GM18867 (cell line): Measurements from ENCODE around the gene CDIP1.

ENCODE experiments used
- ATAC-seq: cut with Tn5 transposase; IDR thresholded peaks from one replicate; pipeline ENCODE4 v1.9.1; 2021; ENCODE audit warnings: mild to moderate bottlenecking, moderate library complexity; ENCODE audit not compliant: unreplicated experiment

The CDIP1 gene

GRCh38 chr16:4539716-4540284 lies 1.2 kb upstream of the CDIP1 start:
- ATAC-seq: no peak

- ATAC-seq: no peak
Observed at GRCh38 chr16:4537376-4538343, 913 bp downstream of the CDIP1 start.

GRCh38 chr16:4536391-4537106 lies 2.0 kb downstream of the CDIP1 start:
- ATAC-seq: no peak

DNA sequence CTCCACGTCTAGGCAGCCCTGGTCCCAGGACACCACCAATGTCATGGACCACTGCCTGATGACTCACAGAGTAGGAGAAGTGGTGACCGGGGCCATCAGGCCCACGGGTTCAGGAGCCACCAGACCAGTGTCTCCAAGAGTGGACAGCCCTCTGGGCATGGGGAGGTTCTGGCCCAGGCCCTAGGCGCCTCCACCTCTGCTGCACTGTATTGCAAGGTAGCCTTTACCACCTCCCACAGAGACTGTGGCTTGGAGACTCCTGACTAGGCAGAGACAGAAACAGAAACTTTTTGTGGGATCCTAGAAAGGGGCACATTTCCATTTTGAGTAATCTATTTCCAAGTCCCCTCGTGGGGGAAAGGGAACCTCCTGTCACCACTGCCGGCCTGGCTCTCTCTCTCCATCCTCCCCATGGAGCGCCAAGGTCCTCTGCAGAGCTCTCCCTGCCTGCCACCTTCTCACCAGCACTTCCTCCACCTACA lies 2.9 kb downstream of the CDIP1 start:
- ATAC-seq: no peak

- no peak for ATAC-seq
Observed at GRCh38 chr16:4534151-4534790, 4.3 kb downstream of the CDIP1 start.

DNA sequence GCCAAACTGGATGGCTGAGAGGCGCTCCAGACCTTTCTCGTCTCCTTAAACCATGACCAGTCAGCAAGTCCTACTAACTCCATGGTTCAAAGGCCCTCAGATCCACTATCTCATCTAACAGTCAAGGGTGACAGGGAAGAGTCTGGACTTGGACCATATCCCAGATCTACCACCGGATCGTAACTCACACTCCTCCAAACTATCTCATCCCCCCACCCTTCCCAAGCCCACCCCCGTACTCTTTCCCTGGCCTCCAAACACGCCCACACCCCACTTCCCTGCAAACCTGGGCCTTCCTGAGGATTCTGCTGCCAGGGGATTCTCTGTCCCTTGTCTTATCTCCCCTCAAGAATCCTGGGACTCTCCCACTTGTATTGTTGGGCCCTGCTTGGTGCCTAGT lies 5.1 kb downstream of the CDIP1 start:
- no peak for ATAC-seq

DNA sequence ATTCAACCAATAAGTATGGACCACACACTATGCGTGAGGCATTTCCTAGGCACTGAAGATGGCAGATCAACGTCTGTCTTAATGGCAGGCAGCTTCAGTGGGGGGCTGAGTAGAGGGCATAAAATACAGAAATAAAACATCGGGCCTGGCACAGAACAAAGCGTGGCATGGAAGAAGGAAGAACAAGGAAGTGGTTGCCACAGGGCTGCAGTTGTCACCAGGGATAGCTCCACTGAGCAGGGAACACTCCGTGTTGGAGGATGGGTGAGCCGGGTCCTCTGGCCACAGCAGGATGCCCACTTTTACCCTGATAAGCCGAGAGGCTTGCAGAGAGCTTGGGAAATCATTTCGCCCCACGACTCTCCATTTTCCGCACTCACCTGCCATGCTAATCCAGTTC lies 6.3 kb downstream of the CDIP1 start:
- ATAC-seq: no peak

GRCh38 chr16:4531811-4532210 lies 6.8 kb downstream of the CDIP1 start:
- no peak for ATAC-seq

DNA sequence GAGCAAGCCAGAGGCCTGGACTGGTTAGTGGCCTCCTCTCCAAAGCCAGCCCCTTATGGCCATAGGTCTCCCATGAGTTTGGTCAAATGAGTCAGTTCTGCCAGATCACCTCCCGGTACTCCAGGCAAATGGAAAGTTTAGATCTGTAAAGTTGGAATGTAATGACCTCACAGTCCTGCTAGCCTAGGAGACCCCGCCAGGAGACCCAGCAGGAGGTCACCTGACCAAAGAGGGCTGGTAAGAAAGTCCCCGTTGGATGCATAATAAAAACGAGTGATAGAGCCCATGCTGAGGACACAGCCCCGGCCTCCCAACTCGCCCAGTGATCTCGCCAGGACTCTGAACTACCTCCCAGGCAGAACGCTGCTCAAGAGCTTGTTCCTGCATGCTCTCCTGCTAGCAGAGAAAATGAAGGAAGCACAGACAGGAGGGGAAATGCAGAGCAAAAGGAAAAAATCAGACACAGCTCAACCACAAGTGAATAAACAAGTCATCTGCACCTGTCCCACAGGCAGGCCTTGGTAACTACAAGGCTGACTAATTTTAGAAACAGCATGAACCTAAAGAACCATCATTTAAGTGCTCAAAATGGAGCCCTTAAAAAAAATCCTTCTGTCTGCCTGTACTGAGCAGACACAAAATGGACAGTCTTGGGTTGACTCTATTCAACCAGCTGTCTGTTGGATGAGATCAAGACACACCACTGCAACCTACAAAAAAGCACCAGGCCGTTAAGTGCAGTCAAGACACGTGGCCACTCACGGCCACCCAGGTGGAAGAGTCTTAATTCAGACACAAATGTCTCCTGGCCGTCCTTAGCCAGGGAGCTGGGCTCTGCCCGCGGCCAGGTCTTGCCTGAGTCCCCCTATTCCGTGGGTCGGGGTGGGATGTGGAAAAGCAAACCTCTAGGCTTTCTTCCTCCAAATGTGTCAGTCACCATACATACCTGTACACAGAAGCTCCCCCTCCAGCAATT lies 9.2 kb downstream of the CDIP1 start:
- ATAC-seq: no peak

DNA sequence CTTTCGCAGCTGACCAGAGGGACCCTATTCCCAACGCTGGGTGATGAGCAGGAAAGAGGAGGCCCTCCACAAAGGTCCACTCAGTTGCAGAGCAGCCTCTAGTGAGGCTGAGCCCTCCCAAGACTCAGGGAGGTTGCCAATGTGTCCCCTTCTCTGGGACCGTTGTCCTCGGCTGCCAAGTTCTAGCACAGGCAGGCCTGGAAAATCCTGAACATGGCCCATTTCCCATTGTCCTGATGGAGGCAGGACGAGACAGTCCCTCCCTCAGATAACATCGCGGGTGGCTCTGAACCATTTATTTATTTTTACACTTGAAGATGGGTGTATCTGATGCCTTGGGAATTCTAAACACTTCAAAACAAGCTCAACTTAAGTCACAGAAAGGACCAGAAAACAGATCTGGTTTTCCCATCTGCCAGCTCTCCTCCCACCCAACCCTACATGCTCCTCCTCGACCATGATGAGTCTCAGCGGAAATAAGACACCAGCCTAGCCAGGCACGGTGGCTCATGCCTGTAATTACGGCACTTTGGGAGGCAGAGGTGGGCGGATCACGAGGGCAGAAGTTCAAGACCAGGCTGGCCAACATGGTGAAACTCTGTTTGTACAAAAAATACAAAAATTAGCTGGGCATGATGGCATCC lies 12.8 kb downstream of the CDIP1 start:
- ATAC-seq: no peak

DNA sequence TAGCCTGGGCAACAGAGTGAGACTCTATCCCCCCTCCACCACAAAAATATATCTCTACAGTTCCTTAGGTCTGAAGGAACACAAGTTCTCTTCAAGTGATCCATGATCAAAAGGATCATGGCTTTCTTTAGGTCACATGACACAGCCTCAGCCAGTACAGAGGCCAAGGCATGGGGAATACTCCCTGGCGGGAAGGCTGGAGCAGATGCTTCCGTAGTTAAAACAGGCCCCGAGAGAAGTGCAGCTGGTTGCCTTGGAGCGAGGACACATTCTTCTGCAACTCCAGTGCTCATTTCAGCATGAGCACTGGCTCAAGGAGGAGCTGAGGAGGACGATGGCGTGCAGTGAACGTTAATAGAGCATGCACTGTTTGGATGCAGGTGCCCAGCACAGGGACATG lies 13.5 kb downstream of the CDIP1 start:
- no peak for ATAC-seq

DNA sequence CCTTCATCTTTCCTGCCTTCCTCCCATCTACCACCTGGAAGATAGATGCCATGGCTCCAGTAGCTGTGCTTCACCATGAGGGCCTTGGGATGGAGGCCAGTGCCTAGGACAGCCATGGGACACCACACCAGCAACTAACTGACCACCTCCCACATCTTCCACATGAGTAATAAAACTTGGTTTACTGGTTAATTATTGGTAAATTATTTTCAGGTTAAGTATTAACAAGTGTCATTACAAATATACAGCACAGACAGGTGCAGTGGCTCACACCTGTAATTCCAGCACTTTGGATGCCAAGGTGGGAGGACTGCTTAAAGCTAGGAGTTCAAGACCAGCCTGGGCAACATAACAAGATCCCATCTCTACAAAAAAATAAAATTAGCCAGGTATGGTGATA lies 14.0 kb downstream of the CDIP1 start:
- no peak for ATAC-seq

GRCh38 chr16:4523686-4524085 lies 14.9 kb downstream of the CDIP1 start:
- ATAC-seq: no peak

DNA sequence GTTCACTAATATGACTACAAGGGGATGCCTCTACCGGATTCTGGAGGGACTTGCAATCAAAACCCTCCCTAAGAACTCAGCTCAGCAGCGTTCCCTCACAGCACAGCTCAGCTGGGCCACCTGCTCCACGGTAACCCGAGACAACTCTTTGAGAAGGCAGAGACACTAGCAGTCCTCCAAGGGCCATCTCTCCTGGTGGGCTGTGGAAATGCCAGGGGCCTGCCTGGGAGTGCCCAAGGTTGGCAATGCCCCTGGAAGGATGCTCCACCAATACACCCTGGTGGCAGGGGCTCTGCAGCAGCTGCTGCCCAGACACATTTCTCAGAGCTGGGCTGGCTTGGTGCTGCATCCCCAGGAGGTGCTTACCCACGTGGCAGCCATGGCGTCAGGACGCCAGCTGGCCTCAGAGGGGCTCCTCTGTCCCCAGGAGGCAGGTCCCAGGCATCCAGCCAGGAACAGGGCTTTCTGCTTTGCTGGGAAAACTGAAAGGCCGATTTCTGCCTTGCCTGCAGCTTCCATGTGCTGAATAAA lies 16.5 kb downstream of the CDIP1 start:
- ATAC-seq: no peak

DNA sequence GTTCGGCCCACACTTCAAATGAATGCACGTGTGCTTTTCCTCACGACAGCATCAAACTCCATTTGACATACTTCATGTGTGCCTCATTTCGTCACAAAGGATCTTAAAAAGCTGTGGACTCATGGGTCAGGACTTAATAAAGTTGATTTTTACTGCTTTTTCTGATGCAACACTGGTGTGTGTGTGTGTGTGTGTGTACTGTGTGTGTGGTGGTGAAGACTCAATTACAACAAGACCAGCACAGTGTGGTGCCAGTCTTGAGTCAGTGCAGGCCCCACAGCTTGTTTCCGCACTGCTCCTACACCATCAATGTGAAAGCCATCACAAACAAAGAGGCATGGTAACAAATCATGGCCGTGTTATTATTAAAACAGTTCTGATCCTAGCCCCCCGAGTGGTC lies 17.7 kb downstream of the CDIP1 start:
- no peak for ATAC-seq

- no peak for ATAC-seq
Observed at GRCh38 chr16:4519274-4520058, 19.1 kb downstream of the CDIP1 start.

GRCh38 chr16:4517812-4518680 lies 20.5 kb downstream of the CDIP1 start:
- ATAC-seq: no peak
